ENCODE measurements around the gene FAM199X. TPM values are rescaled to one million over a fixed set of nuclear protein-coding genes. Genes with fewer than 3 reads are reported as not detected.

Gene FAM199X
- polyA plus RNA-seq, 1 donor from 2014 or later: 38.2 TPM

DNA sequence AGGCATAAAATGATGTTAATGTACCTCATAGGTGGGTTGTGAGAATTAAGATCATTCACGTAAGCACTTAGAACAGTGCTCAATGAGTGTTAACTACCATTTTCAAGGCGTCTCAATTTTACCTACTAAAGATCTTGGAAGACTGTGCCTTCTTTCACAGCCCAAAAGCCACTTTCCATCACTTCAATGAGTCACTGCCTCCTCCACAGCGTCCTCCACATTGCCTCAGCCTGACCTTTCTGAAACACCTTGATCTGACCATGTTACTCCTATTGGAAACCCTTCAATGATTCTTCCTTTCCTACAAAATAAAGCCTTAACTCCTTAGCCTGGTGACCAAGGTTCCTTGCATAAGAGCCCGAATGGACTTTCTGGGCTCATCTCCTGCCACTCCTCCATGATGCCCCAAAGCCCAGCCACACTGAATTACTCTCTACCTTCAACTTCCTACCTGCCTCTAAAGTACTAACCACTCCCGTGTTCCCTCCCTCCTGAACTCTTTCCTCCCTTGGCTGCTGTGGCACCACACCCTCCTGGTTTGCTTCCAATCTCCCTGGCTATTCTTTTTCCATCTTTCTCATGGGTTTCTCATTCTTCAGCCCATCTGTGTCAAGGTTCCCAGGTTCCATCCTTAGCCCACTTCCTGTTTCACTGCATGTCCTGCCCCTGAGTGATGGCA is 31.5 kb upstream of the FAM199X start:
- H3K36me3 ChIP-seq (ENCODE audit: insufficient read depth, low read length): no peaks in the 10 kb centered on the region
- H3K9ac ChIP-seq (ENCODE audit: low read length): no peak overlapping the region
- H3K9me3 ChIP-seq (ENCODE audit: low read length): no peaks in the 10 kb centered on the region
- H3K4me2 ChIP-seq (ENCODE audit: low read length): no peak overlapping the region
- H3K79me2 ChIP-seq (replicated peaks; ENCODE audit: insufficient read depth, low read length): no peaks in the 10 kb centered on the region
- H3K9me2 ChIP-seq (ENCODE audit: insufficient read depth, low read length): no peaks in the 10 kb centered on the region
- no peaks in the 10 kb centered on the region for H3F3A ChIP-seq (ENCODE audit: insufficient read depth, low read length, poor library complexity, severe bottlenecking)
- no peaks in the 10 kb centered on the region for H3K27me3 ChIP-seq (ENCODE audit: insufficient read depth, low read depth, low read length)
- TF ChIP-seq, protein P1, sequence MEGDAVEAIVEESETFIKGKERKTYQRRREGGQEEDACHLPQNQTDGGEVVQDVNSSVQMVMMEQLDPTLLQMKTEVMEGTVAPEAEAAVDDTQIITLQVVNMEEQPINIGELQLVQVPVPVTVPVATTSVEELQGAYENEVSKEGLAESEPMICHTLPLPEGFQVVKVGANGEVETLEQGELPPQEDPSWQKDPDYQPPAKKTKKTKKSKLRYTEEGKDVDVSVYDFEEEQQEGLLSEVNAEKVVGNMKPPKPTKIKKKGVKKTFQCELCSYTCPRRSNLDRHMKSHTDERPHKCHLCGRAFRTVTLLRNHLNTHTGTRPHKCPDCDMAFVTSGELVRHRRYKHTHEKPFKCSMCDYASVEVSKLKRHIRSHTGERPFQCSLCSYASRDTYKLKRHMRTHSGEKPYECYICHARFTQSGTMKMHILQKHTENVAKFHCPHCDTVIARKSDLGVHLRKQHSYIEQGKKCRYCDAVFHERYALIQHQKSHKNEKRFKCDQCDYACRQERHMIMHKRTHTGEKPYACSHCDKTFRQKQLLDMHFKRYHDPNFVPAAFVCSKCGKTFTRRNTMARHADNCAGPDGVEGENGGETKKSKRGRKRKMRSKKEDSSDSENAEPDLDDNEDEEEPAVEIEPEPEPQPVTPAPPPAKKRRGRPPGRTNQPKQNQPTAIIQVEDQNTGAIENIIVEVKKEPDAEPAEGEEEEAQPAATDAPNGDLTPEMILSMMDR (IDR thresholded peaks at IDR 0.05; ENCODE audit: poor library complexity, severe bottlenecking): no peak
- no peak for TF ChIP-seq POLR2AphosphoS5 (IDR thresholded peaks at IDR 0.05)
- TF ChIP-seq EZH2 (IDR thresholded peaks at IDR 0.05; ENCODE audit: borderline replicate concordance, insufficient read depth, low read length, poor library complexity, severe bottlenecking): no peak
- H3K4me3 ChIP-seq (ENCODE audit: low read length): no peak overlapping the region
- H3K27ac ChIP-seq (ENCODE audit: low read length): no peak overlapping the region
- no peak overlapping the region for H2AFZ ChIP-seq (ENCODE audit: low read depth, low read length)
- H4K20me1 ChIP-seq (ENCODE audit: insufficient read depth): no peaks in the 10 kb centered on the region

DNA sequence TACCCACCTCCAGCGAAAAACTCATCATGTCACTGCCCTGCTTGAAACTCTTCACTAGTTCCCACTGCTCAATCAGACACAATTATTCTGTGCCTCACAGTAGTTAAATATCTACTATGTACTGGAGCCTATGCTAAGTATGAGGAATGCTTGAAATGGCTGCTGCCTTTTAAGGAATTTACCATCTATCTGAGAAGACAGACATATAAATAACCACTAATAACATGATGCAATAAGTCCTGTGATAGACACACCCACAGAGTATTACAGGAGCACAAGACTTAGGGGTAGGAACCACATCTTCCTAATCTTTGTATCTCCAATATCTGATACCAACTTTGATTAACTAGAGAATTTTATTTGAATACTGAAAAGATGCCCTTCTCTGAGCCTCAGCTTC is 30.6 kb upstream of the FAM199X start:
- Histone ChIP-seq H3K27ac (ENCODE audit: low read length) (peak overlapping the region; percentile 49), H3K9me2 (ENCODE audit: insufficient read depth, low read length) (no peaks in the 10 kb centered on the region)

More for the DNA sequence above, 30.6 kb upstream of the FAM199X start:
- Histone ChIP-seq H3K9ac (ENCODE audit: low read length) (no peak overlapping the region), H2AFZ (ENCODE audit: low read depth, low read length) (no peak overlapping the region), H3K27me3 (ENCODE audit: insufficient read depth, low read depth, low read length) (no peaks in the 10 kb centered on the region), H3K79me2 (replicated peaks; ENCODE audit: insufficient read depth, low read length) (no peaks in the 10 kb centered on the region), H3F3A (ENCODE audit: insufficient read depth, low read length, poor library complexity, severe bottlenecking) (no peaks in the 10 kb centered on the region), H3K9me3 (ENCODE audit: low read length) (no peaks in the 10 kb centered on the region), H3K4me3 (ENCODE audit: low read length) (no peak overlapping the region), H3K4me2 (ENCODE audit: low read length) (no peak overlapping the region), H4K20me1 (ENCODE audit: insufficient read depth) (no peaks in the 10 kb centered on the region), H3K36me3 (ENCODE audit: insufficient read depth, low read length) (no peaks in the 10 kb centered on the region)
- TF ChIP-seq EZH2 (IDR thresholded peaks at IDR 0.05; ENCODE audit: borderline replicate concordance, insufficient read depth, low read length, poor library complexity, severe bottlenecking) (no peak), RAD21 (conservative IDR thresholded peaks at IDR 0.05) (no peak), TAF1 (IDR thresholded peaks at IDR 0.05; ENCODE audit: low read depth) (no peak), MXI1 (conservative IDR thresholded peaks at IDR 0.05; ENCODE audit: poor library complexity, severe bottlenecking) (no peak), EP300 (conservative IDR thresholded peaks at IDR 0.05; ENCODE audit: poor library complexity, severe bottlenecking) (no peak), SMC3 (conservative IDR thresholded peaks at IDR 0.05; ENCODE audit: poor library complexity) (no peak), POLR2AphosphoS5 (IDR thresholded peaks at IDR 0.05) (no peak)
- TF ChIP-seq, protein P1 (IDR thresholded peaks at IDR 0.05; ENCODE audit: poor library complexity, severe bottlenecking): no peak
- TF ChIP-seq, protein P2, sequence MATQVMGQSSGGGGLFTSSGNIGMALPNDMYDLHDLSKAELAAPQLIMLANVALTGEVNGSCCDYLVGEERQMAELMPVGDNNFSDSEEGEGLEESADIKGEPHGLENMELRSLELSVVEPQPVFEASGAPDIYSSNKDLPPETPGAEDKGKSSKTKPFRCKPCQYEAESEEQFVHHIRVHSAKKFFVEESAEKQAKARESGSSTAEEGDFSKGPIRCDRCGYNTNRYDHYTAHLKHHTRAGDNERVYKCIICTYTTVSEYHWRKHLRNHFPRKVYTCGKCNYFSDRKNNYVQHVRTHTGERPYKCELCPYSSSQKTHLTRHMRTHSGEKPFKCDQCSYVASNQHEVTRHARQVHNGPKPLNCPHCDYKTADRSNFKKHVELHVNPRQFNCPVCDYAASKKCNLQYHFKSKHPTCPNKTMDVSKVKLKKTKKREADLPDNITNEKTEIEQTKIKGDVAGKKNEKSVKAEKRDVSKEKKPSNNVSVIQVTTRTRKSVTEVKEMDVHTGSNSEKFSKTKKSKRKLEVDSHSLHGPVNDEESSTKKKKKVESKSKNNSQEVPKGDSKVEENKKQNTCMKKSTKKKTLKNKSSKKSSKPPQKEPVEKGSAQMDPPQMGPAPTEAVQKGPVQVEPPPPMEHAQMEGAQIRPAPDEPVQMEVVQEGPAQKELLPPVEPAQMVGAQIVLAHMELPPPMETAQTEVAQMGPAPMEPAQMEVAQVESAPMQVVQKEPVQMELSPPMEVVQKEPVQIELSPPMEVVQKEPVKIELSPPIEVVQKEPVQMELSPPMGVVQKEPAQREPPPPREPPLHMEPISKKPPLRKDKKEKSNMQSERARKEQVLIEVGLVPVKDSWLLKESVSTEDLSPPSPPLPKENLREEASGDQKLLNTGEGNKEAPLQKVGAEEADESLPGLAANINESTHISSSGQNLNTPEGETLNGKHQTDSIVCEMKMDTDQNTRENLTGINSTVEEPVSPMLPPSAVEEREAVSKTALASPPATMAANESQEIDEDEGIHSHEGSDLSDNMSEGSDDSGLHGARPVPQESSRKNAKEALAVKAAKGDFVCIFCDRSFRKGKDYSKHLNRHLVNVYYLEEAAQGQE (IDR thresholded peaks at IDR 0.05; ENCODE audit: borderline replicate concordance): no peak

All from neural cell (in vitro differentiated cells).